IMR-90 (cell line): ENCODE measurements around the gene IP6K1. TPM values are rescaled to one million over a fixed set of nuclear protein-coding genes. Genes with fewer than 3 reads are reported as not detected.

Experiments used
- ATAC-seq: fragments of 200-7000 bp; cut with Tn5 transposase; 2 replicates; pipeline ENCODE4 v1.9.1; 2020; ENCODE audit warnings: low read depth, mild to moderate bottlenecking, moderate library complexity
- BruUV-seq: library from RNA; stranded (reverse); fragments of 400-500 nt; replicated peaks from 2 replicates; lab custom pipeline; 2021; lab: Mats Ljungman, UMichigan
- CTCF ChIA-PET: fragments of 300-600 bp; formaldehyde crosslinking; extraction: SDS; loops from one replicate; lab custom pipeline; 2021; ENCODE audit warnings: antibody characterized with exemption; lab: Yijun Ruan, JAX
- POLR2A ChIA-PET: fragments of 300-600 bp; sonication (Branson Sonifier 250); formaldehyde crosslinking; loops from one replicate; lab custom pipeline; 2022; ENCODE audit warnings: antibody characterized with exemption; ENCODE audit not compliant: unreplicated experiment; lab: Charles Lee
- DNase-seq: peaks from one replicate; pipeline ENCODE4 v3.0.0; 2013
- H2AFZ ChIP-seq: replicated peaks from 2 replicates; pipeline ENCODE3; 2013; ENCODE audit warnings: low read length, mild to moderate bottlenecking; ENCODE audit not compliant: poor library complexity
- H2AK5ac ChIP-seq: 2 replicates; pipeline ENCODE4 v1.6.1; 2013; ENCODE audit warnings: low read depth, low read length, inconsistent platforms
- H2AK9ac ChIP-seq: replicated peaks from 2 replicates; pipeline ENCODE3; 2013; ENCODE audit warnings: mild to moderate bottlenecking, low read depth, low read length, moderate library complexity; ENCODE audit not compliant: poor library complexity
- H2BK120ac ChIP-seq: 2 replicates; pipeline ENCODE4 v1.6.1; 2013; ENCODE audit warnings: low read depth, low read length, inconsistent platforms
- H2BK15ac ChIP-seq: 3 replicates; pipeline ENCODE4 v1.6.1; 2013; ENCODE audit warnings: low read depth, low read length, inconsistent platforms
- H2BK20ac ChIP-seq: 2 replicates; pipeline ENCODE4 v1.6.1; 2013; ENCODE audit warnings: low read depth, mild to moderate bottlenecking, inconsistent platforms, low read length, moderate library complexity
- H2BK5ac ChIP-seq: 2 replicates; pipeline ENCODE4 v1.6.1; 2013; ENCODE audit warnings: mild to moderate bottlenecking, low read depth, low read length, inconsistent platforms; ENCODE audit not compliant: poor library complexity, severe bottlenecking
- H3K14ac ChIP-seq: replicated peaks from 2 replicates; pipeline ENCODE4 v1.6.1; 2013; ENCODE audit warnings: low read depth, low read length, inconsistent platforms
- H3K18ac ChIP-seq: 2 replicates; pipeline ENCODE4 v1.6.1; 2013; ENCODE audit warnings: low read depth, low read length, control low read depth
- H3K23ac ChIP-seq: 2 replicates; pipeline ENCODE4 v1.6.1; 2013; ENCODE audit warnings: low read depth, low read length, inconsistent platforms
- H3K27ac ChIP-seq: 2 replicates; pipeline ENCODE4 v1.5.1; 2013; ENCODE audit warnings: mild to moderate bottlenecking, control low read depth, low read length; ENCODE audit not compliant: insufficient read depth
- H3K27me3 ChIP-seq: 2 replicates; pipeline ENCODE4 v1.6.1; 2013; ENCODE audit warnings: low read length; ENCODE audit not compliant: control insufficient read depth, insufficient read depth
- H3K36me3 ChIP-seq: 2 replicates; pipeline ENCODE4 v1.6.1; 2013; ENCODE audit warnings: low read length, mixed read lengths; ENCODE audit not compliant: control insufficient read depth, insufficient read depth
- H3K4ac ChIP-seq: 2 replicates; pipeline ENCODE4 v1.6.1; 2013; ENCODE audit warnings: low read depth, low read length, inconsistent platforms
- H3K4me1 ChIP-seq: 2 replicates; pipeline ENCODE4 v1.6.1; 2013; ENCODE audit warnings: low read length, mixed read lengths; ENCODE audit not compliant: control insufficient read depth, insufficient read depth
- H3K4me2 ChIP-seq: 2 replicates; pipeline ENCODE4 v1.6.1; 2013; ENCODE audit warnings: low read depth, mild to moderate bottlenecking, control low read depth, low read length, moderate library complexity
- H3K4me3 ChIP-seq: 2 replicates; pipeline ENCODE4 v1.5.1; 2013; ENCODE audit warnings: low read depth, mild to moderate bottlenecking, control low read depth, low read length, moderate library complexity; ENCODE audit not compliant: insufficient read depth
- H3K56ac ChIP-seq: 2 replicates; pipeline ENCODE4 v1.6.1; 2013; ENCODE audit warnings: low read length, inconsistent platforms; ENCODE audit not compliant: insufficient read depth; ENCODE audit errors: extremely low read depth
- H3K79me1 ChIP-seq, 2 experiments: 2 replicates each; pipeline ENCODE4 v1.6.1; 2013; ENCODE audit warnings: low read length in 2 of 2, inconsistent platforms in 1 of 2, low read depth in 1 of 2
- H3K9ac ChIP-seq: 2 replicates; pipeline ENCODE4 v1.6.1; 2013; ENCODE audit warnings: low read depth, low read length, control low read depth
- H3K9me1 ChIP-seq: 2 replicates; pipeline ENCODE4 v1.6.1; 2013; ENCODE audit warnings: low read length, inconsistent platforms; ENCODE audit not compliant: insufficient read depth
- H3K9me3 ChIP-seq: 2 replicates; pipeline ENCODE4 v1.6.1; 2013; ENCODE audit warnings: low read length; ENCODE audit not compliant: control insufficient read depth, insufficient read depth
- H4K20me1 ChIP-seq: 2 replicates; pipeline ENCODE4 v1.6.1; 2013; ENCODE audit warnings: low read length, inconsistent platforms; ENCODE audit not compliant: insufficient read depth
- H4K5ac ChIP-seq: 2 replicates; pipeline ENCODE4 v1.6.1; 2013; ENCODE audit warnings: mild to moderate bottlenecking, low read depth, low read length, control low read depth
- H4K8ac ChIP-seq, 2 experiments: 2 replicates each; pipeline ENCODE4 v1.6.1; 2013; ENCODE audit warnings: low read depth in 2 of 2, low read length in 2 of 2, control low read depth in 1 of 2, inconsistent platforms in 1 of 2
- H4K91ac ChIP-seq: 2 replicates; pipeline ENCODE4 v1.6.1; 2013; ENCODE audit warnings: low read depth, low read length, inconsistent platforms; ENCODE audit not compliant: insufficient read depth
- BHLHE40 ChIP-seq: fragments of 150-350 bp; IDR thresholded peaks from 2 replicates; pipeline ENCODE4 v1.6.1; 2016; ENCODE audit warnings: mild to moderate bottlenecking, low read depth, low read length
- CHD1 ChIP-seq: IDR thresholded peaks from 2 replicates; pipeline ENCODE4 v1.6.1; 2012; ENCODE audit warnings: low read depth, low read length, improper control_type of control experiment
- FOS ChIP-seq: fragments of 150-350 bp; IDR thresholded peaks from 2 replicates; pipeline ENCODE4 v1.6.1; 2016; ENCODE audit warnings: low read depth, low read length
- MAZ ChIP-seq: IDR thresholded peaks from 2 replicates; pipeline ENCODE4 v1.6.1; 2012; ENCODE audit warnings: low read depth, mild to moderate bottlenecking, low read length, improper control_type of control experiment, moderate library complexity, borderline replicate concordance
- MXI1 ChIP-seq: IDR thresholded peaks from 2 replicates; pipeline ENCODE4 v1.6.1; 2012; ENCODE audit warnings: low read depth, mild to moderate bottlenecking, low read length, moderate library complexity, borderline replicate concordance
- NFE2L2 ChIP-seq: fragments of 150-350 bp; IDR thresholded peaks from 2 replicates; pipeline ENCODE4 v1.6.1; 2016; ENCODE audit warnings: low read depth, mild to moderate bottlenecking, low read length
- RAD21 ChIP-seq: IDR thresholded peaks from 2 replicates; pipeline ENCODE4 v1.6.1; 2012; ENCODE audit warnings: low read length, improper control_type of control experiment
- RCOR1 ChIP-seq: IDR thresholded peaks from 2 replicates; pipeline ENCODE4 v1.6.1; 2012; ENCODE audit warnings: mild to moderate bottlenecking, low read length, improper control_type of control experiment; ENCODE audit not compliant: insufficient replicate concordance
- SMC3 ChIP-seq: fragments of 150-350 bp; IDR thresholded peaks from 2 replicates; pipeline ENCODE4 v1.6.1; 2016; ENCODE audit warnings: low read depth, mild to moderate bottlenecking, antibody characterized with exemption, low read length, moderate library complexity
- WGBS, 2 experiments: methylation state at CpG; one replicate each; pipeline versions ENCODE4 v1.1.5 to v1.1.7; 2013; ENCODE audit warnings: missing lambda C conversion rate in 2 of 2; ENCODE audit not compliant: insufficient read length in 1 of 2; ENCODE audit errors: extremely low coverage in 2 of 2; 5-methylcytosine and 5-hydroxymethylcytosine counted together
- dilution Hi-C: fragments of 300-500 bp; cut with HindIII; formaldehyde crosslinking; loops from one replicate; pipeline ENCODE4 v1.14.3; 2018; ENCODE audit warnings: low sequenced_read_pairs; ENCODE audit not compliant: unreplicated experiment
- in situ Hi-C: fragments of 300-500 bp; cut with MboI; formaldehyde crosslinking; loops from 3 replicates; pipeline ENCODE4 v1.14.3; 2019; ENCODE audit warnings: low sequenced_read_pairs, inconsistent platforms, mixed read lengths
- intact Hi-C: fragments of 100-400 bp; cut with micrococcal nuclease; formaldehyde crosslinking; loops from 2 replicates; pipeline ENCODE4 v1.10.0; 2022
- polyA plus RNA-seq, 3 experiments: library from polyadenylated mRNA; depleted of rRNA; stranded (reverse); fragments of >200 nt; gene quantifications; 2 replicates each; pipeline ENCODE4 v1.2.3, GENCODE V29; 2012; ENCODE audit warnings: low replicate concordance in 1 of 3
- total RNA-seq: library from RNA; depleted of rRNA; stranded (reverse); fragments of >200 nt; gene quantifications from 2 replicates; pipeline ENCODE4 v1.2.3, GENCODE V29; 2012
- TF ChIP-seq, protein P1 (sequence below): fragments of 150-350 bp; IDR thresholded peaks from 2 replicates; pipeline ENCODE4 v1.6.1; 2016; ENCODE audit warnings: low read depth, mild to moderate bottlenecking, low read length, moderate library complexity, borderline replicate concordance
- TF ChIP-seq, protein P2 (sequence below): fragments of 150-350 bp; IDR thresholded peaks from 2 replicates; pipeline ENCODE4 v1.6.1; 2017; ENCODE audit warnings: mild to moderate bottlenecking, antibody characterized with exemption, low read length, low read depth
- TF ChIP-seq, protein P3 (sequence below): conservative IDR thresholded peaks from 2 replicates; pipeline ENCODE4 v1.5.1; 2012; ENCODE audit warnings: mild to moderate bottlenecking, low read depth, low read length, improper control_type of control experiment

Gene IP6K1
- total and polyA plus RNA-seq, 2 of the 4 experiments (the other 2 are of a cell fraction) = 28.3 to 28.7 TPM

DNA sequence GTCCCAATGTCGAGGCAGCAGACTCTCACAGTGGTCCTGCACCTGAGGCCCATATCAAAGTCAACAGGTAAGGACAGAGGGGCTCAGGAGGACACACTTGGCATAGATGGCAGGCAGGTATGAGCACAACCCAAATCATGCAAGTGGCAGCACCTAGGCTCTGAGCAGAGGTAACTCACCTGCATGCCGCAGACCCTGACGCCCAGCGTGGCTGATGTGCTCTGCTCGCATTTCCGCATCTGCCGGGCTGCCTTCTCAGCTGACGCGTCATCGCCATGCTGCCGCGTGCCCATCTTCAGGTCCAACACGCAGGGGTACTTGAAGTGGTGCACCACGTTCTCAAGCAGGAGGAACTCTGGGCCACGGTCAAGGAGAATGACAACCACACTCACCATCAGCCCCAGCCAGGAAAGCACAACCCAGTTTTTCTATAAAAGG lies 58.4 kb downstream of the IP6K1 start:
- H3K56ac ChIP-seq = no peak overlapping the region
- intact Hi-C loops (no loop called here), dilution Hi-C loops (no loop called here), in situ Hi-C loops (no loop called here)
- H3K9ac ChIP-seq = no peak overlapping the region
- H3K4me2 ChIP-seq = no peak overlapping the region
- peaks cover 46% of the 10 kb centered on the region for H3K36me3 ChIP-seq
- ChIA-PET POLR2A (no interaction called here), CTCF (no interaction called here)
- ATAC-seq (no peak), DNase-seq (no peak)
- no peak for TF ChIP-seq BHLHE40
- no peak for TF ChIP-seq CHD1
- TF ChIP-seq, protein P1, sequence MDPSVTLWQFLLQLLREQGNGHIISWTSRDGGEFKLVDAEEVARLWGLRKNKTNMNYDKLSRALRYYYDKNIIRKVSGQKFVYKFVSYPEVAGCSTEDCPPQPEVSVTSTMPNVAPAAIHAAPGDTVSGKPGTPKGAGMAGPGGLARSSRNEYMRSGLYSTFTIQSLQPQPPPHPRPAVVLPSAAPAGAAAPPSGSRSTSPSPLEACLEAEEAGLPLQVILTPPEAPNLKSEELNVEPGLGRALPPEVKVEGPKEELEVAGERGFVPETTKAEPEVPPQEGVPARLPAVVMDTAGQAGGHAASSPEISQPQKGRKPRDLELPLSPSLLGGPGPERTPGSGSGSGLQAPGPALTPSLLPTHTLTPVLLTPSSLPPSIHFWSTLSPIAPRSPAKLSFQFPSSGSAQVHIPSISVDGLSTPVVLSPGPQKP = no peak
- TF ChIP-seq, protein P2, sequence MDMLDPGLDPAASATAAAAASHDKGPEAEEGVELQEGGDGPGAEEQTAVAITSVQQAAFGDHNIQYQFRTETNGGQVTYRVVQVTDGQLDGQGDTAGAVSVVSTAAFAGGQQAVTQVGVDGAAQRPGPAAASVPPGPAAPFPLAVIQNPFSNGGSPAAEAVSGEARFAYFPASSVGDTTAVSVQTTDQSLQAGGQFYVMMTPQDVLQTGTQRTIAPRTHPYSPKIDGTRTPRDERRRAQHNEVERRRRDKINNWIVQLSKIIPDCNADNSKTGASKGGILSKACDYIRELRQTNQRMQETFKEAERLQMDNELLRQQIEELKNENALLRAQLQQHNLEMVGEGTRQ = no peak
- TF ChIP-seq MAZ = no peak
- TF ChIP-seq FOS = no peak
- no peak for TF ChIP-seq NFE2L2
- TF ChIP-seq, protein P3, sequence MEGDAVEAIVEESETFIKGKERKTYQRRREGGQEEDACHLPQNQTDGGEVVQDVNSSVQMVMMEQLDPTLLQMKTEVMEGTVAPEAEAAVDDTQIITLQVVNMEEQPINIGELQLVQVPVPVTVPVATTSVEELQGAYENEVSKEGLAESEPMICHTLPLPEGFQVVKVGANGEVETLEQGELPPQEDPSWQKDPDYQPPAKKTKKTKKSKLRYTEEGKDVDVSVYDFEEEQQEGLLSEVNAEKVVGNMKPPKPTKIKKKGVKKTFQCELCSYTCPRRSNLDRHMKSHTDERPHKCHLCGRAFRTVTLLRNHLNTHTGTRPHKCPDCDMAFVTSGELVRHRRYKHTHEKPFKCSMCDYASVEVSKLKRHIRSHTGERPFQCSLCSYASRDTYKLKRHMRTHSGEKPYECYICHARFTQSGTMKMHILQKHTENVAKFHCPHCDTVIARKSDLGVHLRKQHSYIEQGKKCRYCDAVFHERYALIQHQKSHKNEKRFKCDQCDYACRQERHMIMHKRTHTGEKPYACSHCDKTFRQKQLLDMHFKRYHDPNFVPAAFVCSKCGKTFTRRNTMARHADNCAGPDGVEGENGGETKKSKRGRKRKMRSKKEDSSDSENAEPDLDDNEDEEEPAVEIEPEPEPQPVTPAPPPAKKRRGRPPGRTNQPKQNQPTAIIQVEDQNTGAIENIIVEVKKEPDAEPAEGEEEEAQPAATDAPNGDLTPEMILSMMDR = no peak
- no peak for TF ChIP-seq RAD21
- TF ChIP-seq MXI1 = no peak
- TF ChIP-seq RCOR1 = no peak
- no peak for TF ChIP-seq SMC3
- no peak overlapping the region for H3K18ac ChIP-seq
- H3K27me3 ChIP-seq = no peaks in the 10 kb centered on the region
- no peak overlapping the region for H2BK120ac ChIP-seq
- H2BK20ac ChIP-seq = no peak overlapping the region
- H4K20me1 ChIP-seq = peaks cover 2% of the 10 kb centered on the region; the same call in 1 of the 2 replicates
- H4K91ac ChIP-seq = no peak overlapping the region
- 0 out of 2 replicates have a peak, but pooled peaks cover 5% of the 10 kb centered on the region for H3K9me1 ChIP-seq
- no peak overlapping the region for H2BK15ac ChIP-seq
- H3K4ac ChIP-seq = no peak overlapping the region
- H2BK5ac ChIP-seq = no peak overlapping the region
- peaks cover 7% of the 10 kb centered on the region for H3K4me1 ChIP-seq
- WGBS, 2 experiments = 92% methylated on average over 7 of the region's 15 CpGs; no CpG with 5 or more reads in 1 of the 2 experiments
- no peak overlapping the region for H4K8ac ChIP-seq
- no peak overlapping the region for H2AFZ ChIP-seq
- no peak overlapping the region for H4K5ac ChIP-seq
- no TSS peak for BruUV-seq
- no peaks in the 10 kb centered on the region for H3K9me3 ChIP-seq
- H3K14ac ChIP-seq = no peak overlapping the region
- peaks cover 12 to 23% of the 10 kb centered on the region in 2 experiments for H3K79me1 ChIP-seq
- no peak overlapping the region for H2AK9ac ChIP-seq
- no peak overlapping the region for H3K27ac ChIP-seq
- no peak overlapping the region for H3K4me3 ChIP-seq
- no peak overlapping the region for H2AK5ac ChIP-seq
- no peak overlapping the region for H3K23ac ChIP-seq
